ENCODE results near the gene ACTR6.

Gene ACTR6

GRCh38 chr12:100267603-100268281 is 67.1 kb downstream of the ACTR6 start:
- no peaks in the 10 kb centered on the region for H3K9me3 ChIP-seq (ENCODE audit: severe bottlenecking)
- no peaks in the 10 kb centered on the region; the same call in 1 of the 2 replicates for H3K36me3 ChIP-seq
- no peak for TF ChIP-seq CTCF (IDR thresholded peaks at IDR 0.05; ENCODE audit: low read depth, low read length)
- peak overlapping the region; percentile 98 for H3K4me3 ChIP-seq (ENCODE audit: low read depth, low read length)
- no peaks in the 10 kb centered on the region for H3K27me3 ChIP-seq (ENCODE audit: insufficient read depth, low read depth, severe bottlenecking)
- H3K27ac ChIP-seq, result peak overlapping the region; percentile 94
- peak; percentile 25 for DNase-seq

GRCh38 chr12:100268835-100269564 is 68.4 kb downstream of the ACTR6 start:
- Histone ChIP-seq H3K4me3 (ENCODE audit: low read depth, low read length) (no peak overlapping the region), H3K9me3 (ENCODE audit: severe bottlenecking) (no peaks in the 10 kb centered on the region), H3K36me3 (no peaks in the 10 kb centered on the region; the same call in 1 of the 2 replicates), H3K27me3 (ENCODE audit: insufficient read depth, low read depth, severe bottlenecking) (no peaks in the 10 kb centered on the region), H3K27ac (no peak overlapping the region)
- TF ChIP-seq CTCF (IDR thresholded peaks at IDR 0.05; ENCODE audit: low read depth, low read length), result no peak
- no peak for DNase-seq

- Histone ChIP-seq H3K27me3 (ENCODE audit: insufficient read depth, low read depth, severe bottlenecking) (no peaks in the 10 kb centered on the region), H3K4me3 (ENCODE audit: low read depth, low read length) (no peak overlapping the region), H3K9me3 (ENCODE audit: severe bottlenecking) (no peaks in the 10 kb centered on the region), H3K27ac (no peak overlapping the region), H3K36me3 (0 out of 2 replicates have a peak, but pooled peaks cover 4% of the 10 kb centered on the region)
- DNase-seq, result no peak
- TF ChIP-seq CTCF (IDR thresholded peaks at IDR 0.05; ENCODE audit: low read depth, low read length), result no peak
These were observed 73.2 kb downstream of the ACTR6 start for GRCh38 chr12:100273782-100274181.

All from WERI-Rb-1 (cell line).